HG03354 (cell line): ENCODE data around the gene LYVE1.

Source experiments
- ATAC-seq: cut with Tn5 transposase; IDR thresholded peaks from one replicate; pipeline ENCODE4 v1.9.1; 2021; ENCODE audit warnings: mild to moderate bottlenecking; ENCODE audit not compliant: unreplicated experiment, poor library complexity, severe bottlenecking

The LYVE1 gene, protein sequence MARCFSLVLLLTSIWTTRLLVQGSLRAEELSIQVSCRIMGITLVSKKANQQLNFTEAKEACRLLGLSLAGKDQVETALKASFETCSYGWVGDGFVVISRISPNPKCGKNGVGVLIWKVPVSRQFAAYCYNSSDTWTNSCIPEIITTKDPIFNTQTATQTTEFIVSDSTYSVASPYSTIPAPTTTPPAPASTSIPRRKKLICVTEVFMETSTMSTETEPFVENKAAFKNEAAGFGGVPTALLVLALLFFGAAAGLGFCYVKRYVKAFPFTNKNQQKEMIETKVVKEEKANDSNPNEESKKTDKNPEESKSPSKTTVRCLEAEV

DNA sequence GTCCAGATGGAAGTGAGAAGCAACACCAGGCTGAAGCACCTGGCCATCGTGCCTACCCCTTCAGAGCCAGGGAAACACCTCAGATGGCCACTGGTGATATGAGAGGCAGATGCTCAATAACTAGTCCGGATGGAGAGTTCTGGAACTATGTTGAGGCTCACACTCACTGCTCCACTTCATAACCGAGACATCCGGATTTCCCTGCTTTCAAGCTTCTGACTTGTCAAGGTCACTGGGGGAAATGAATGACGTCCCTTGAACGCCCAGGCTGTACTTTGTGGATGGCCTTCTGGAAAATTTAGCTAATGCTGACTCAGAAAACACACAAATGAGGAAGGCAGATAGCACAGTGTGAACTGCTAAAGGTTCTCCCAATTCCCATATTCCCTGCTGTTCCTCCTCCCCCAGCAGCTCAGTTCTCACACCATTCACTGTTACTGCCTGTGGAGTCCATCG, at the start of gene LYVE1:
Gene LYVE1, minus strand, starts transcription at position 180 of the 456 bp plus-strand sequence. Its CDS starts 133 bp downstream, at position 47.
- ATAC-seq, result no peak

DNA sequence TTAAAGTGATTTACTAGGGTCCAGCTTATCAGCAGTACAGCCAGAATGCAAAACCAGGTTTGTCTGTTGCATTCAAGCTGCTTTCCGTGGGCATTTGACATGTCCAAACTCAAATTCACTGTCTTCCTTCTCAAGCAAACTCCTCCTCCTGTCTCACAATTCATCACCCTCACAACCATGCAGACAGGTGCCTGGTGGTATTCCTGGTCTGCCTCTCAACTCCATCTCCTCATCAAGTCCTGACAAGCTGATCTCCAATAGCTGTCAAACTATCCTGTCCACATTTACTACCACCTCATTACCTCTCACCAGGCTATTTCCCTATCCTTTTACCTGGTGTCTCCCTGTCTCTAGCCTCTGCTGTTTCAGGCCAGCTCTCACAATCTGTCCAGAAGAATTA, 49.1 kb upstream of the LYVE1 start:
- no peak for ATAC-seq

DNA sequence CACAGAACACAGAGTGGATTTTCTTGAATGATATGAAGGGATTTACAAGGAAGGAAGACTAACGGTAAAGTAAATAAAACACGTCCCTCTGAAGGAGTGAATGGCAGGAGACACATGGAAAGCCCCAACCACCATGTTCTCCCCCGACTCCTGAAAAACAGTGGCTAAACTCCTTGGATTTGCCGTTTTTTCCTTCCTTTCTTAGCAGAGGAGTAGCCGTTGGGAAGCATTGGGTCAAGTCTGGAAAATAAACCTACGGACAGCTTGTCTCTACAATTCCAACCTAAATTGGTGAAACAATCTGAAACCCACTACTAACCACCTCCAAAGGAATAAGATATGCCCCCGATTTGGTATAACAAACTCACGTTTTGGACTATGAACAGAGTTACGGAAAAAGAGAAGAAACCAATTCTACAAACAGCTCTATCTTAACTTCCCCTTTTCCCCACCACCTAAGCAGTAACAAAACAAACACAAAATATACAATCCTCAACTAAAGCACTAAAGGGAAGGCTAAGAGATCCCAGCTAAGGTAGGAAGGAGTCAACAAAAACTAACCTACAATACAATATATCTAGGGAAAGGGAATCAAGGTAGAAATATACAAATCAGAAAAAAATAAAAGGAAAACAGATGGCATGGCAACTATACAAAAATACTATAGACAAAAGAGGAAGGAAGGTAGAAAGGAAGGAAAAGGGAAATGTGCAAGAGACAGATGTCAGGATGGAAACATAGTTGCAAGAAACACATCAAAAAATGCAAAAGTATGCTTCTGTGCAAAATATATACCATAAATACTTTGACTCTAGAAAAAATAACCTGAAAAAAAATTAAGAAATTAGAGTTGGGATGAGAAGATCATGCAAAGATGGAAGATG, 43.8 kb upstream of the LYVE1 start:
- ATAC-seq, result no peak

DNA sequence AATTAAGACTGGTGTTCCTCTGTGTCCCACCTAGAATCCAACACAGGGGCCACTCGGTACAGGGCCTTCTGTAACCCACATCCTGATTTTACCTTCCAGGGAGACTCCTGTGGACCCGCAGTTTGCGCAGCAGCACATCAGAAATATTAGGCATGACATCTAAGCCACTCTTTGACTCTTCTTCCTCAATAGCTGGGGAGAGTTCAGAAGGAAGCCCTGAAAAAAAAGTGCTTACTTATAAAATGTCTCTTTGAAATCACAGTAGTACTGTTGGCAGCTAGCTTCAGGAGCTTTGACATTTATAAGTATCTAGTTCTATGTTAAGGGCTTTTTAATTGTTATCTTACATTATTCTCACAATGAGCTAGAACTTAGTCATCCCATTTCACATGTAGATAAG, 41.2 kb upstream of the LYVE1 start:
- ATAC-seq, result no peak

DNA sequence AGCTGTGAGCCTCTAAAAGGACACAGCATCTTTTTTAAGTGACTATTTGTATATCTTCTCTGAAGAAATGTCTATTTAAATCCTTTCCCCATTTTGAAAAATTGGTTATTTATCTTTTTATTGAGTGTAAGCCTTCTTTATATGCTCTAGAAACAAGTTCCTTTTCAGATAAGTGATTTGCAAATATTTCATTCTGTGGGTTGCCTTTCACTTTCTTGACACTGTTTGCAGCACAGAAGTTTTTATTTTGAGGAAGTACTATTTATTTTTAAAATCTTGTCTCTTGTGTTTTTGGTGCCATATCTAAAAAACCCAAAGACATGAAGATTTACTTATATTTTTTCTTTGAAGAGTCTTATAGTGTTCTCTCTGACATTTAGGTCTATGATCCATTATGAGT, 40.1 kb upstream of the LYVE1 start:
- no peak for ATAC-seq

DNA sequence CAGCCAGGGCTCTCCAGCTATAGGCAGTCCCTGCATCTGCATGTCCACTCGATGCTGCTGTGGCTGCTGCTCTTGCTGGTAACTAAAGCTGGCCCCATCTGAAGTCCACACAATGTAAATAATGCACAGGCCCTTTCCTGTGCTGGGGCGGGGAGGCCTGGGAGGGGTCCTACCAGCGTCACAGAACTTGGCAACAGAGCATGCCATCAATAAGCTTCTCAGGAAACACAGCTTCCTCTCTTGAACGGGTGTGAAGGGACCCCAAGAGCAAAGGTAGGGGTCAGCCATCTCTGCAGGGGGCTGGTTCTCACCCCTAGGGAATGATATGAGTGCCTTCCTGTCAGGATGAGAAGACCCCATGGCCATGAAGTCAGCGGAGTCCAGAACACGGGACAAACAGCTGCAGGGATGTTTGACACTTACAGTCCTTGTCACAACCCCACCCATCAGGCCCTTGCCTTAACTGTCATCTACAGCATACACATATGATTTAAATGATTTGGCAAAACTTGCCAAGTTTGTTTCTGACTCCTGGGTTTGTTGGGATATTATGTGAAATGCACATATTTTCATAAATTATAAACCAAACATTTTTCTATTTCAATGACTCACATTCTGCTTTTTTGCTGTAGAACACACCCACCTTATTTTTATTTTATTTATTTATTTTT, 39.1 kb upstream of the LYVE1 start:
- no peak for ATAC-seq

DNA sequence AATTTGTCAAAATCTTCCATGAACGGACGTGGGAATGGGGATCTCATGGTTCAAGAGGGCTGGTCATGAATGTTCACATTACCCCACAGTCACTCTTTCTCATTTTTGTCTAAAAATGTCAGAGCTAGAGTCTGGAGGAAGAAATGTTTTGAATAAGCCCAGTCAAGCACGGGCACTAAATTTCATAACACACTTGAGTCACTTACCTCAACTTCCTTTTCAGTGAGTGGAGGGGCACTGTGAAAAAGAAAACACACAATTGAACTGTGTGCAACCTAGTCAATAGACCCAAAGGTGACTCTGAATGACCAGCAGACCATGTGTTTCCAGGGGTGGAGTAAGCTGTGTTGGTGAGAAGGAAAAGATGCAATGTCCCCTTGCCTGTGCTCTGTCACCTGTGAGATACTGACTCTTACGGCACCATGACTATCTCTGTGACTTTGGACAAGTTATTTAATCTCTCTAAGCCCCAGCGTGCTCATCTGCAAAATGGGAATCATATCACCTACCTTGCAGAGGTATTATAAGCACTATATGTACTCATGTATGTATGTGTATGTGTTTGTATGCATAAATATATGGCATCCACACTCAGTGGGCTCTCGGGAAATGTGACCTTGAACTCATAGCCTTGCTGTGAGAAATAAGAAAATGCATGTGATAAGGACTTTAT, 38.2 kb upstream of the LYVE1 start:
- no peak for ATAC-seq

DNA sequence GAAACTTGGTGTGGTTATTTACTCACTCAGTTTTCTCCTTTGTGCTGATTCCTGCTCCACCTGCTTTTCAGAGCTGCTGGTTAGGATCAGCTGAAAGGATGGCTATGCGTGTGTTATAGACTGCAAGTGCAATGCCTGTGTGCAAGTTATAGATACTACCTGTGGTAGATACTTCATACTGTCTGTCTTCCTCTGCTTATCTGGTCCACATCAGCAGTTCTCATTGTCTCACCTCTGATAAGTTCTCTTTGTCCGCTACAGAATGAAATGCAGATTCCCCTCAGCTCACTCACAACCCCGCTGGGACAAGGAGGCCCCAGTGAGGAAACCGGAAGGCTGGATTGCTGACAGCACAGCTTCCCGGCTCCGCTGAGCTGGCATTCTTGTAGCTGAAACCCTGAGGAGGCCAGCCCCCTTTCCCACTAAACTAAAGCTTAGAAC, 37.5 kb upstream of the LYVE1 start:
- ATAC-seq, result no peak

DNA sequence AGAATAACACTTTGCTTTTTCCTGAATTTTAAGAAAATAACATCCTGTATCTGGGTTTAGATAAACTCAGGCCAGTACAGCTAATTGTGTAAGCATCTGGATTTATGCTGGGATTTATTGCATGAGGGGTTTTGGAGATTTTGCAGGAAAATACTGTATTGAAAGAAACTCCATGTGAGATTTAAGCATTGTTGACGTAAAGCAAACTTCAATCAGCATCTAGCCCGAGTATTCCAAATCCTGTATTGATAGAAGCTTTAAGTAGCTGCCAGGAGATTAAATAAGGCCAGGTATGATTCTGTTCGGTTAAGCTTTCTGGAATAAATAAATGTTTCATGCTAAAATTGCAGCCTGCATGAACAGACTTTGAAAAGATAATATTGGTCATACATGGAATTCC, 36.3 kb upstream of the LYVE1 start:
- no peak for ATAC-seq

DNA sequence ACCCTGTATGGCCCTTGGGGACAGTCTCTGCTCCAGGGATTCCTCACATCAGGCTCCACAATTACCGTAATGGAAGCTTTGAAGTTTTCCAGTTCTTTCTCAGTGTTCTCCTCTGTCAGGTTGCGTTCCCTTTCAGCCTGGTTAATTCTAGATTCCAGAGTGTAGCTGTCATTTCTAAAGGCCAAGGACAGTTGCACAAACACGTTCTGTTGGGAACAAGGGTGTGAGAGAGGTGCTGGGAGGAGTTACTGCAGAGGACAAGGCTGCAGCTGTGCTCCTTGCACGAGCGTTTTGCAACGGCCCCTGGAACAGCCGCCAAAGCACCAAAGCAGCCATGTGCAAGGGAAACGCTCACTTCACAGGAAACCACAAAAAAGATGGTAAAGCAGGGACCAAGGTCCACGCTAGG, 35.9 kb upstream of the LYVE1 start:
- ATAC-seq, result no peak

DNA sequence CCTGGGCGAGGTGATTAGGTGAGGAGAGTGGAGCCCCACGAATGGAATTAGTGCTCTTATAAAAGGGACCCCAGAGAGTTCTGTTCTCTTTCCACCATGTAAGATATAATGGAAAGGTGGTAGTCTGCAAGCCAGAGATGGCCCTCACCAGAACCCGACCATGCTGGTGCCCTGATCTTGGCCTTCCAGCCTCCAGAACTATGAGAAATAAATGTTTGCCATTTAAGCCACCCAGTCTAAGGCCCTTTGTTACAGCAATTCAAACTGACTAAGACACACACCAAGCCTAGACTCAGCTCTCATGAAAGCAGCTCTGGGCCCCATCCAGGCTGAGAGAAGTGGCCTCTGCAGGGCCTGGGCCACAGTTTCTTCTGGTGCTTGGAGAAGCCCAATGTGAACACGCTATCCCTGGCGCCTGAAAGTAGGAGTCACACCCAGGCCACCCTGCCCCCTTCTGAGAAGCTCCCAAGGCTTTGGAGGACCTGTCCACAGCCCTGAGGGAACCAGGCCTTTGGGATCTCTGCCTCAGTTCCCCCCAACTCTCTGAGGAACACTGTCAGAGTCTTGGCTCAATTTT, 35.3 kb upstream of the LYVE1 start:
- no peak for ATAC-seq

DNA sequence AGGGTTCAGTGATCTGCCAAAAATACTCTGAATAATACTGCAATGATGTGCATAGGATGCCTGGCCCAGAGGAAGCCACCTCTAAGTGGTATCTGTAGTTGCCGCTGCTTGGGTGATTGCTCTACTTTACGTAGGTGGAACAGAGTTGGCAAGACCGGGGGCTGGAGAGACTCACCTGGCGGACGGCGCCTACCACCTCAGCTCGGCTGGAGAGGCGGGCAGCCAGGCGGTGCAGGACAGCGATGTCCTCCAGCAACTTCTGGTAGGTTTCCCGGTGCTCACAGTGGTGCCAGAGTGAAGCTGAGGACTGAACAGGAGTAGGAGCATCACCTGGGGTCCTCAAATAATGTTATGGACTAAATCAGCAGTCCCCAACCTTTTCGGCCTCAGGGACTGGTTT, 34.5 kb upstream of the LYVE1 start:
- no peak for ATAC-seq

DNA sequence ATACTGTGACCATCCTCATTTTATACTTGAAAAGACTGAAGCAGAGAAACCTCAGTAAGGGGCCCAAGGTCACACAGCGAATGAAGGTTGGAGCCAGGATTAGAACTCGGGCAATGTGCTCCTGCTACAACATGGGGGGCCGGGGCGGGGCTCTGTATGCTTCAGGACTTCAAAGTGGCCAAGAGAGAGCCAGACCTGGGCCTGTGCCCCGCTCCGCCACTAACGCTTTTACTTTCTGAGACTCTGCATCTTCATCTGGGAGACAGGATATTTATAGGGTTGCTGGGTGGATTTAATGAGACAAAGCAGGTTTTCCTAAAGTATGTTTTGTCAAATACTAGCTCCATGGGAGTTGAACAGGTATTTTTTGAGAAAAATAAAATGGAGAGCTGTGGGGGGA, 33.9 kb upstream of the LYVE1 start:
- no peak for ATAC-seq

DNA sequence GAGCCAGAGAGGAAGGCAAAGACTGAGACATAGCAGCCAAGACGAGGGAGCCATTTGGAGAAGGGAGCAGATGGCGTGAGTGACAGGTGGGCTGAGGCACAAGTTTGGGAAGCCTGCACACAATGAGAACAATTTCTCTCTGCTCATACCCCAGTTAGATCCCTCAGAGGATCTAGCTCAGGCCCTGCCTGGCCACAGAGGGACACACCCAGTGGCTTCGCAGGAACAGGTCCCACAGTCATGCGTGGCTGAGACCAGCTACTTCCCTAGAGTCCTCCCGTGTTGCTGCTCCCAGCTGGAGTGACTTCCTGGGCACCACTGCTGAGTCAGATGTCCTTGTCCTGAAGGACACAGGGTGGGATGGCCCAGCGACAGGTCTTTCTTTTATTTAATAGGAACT, 33.4 kb upstream of the LYVE1 start:
- ATAC-seq, result no peak

DNA sequence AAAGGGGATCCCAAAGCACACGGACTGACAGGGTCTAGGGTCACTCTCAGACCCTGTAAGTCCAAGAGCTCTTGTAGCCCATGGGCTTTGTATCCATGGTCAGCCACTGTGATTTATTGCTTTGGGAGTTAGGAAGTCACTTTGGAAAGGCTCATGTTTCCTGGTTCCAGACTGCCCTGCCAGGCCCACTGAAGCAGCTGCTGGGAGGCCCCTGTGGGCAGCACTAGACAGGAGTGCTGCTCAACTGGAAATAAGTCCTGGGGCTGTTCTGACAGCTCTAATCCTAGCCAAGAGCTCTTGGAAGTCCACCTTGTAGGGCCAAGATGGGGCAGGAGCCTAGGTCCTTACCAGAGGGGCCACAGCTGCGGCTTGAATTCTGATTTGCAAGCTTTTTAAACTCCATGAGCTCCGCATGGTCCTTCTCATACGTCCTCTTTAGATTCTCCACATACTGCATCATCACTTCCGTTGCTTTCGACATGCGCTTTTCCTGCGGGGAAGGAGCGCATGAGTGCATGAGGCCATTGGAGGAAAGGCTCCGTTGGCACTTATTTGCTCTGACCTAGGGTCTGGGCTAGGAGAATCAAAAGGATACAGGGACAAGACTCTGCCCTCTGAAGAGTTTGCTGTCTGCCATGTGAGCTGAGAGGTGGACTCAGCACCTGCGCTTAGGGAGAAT, 32.2 kb upstream of the LYVE1 start:
- no peak for ATAC-seq

DNA sequence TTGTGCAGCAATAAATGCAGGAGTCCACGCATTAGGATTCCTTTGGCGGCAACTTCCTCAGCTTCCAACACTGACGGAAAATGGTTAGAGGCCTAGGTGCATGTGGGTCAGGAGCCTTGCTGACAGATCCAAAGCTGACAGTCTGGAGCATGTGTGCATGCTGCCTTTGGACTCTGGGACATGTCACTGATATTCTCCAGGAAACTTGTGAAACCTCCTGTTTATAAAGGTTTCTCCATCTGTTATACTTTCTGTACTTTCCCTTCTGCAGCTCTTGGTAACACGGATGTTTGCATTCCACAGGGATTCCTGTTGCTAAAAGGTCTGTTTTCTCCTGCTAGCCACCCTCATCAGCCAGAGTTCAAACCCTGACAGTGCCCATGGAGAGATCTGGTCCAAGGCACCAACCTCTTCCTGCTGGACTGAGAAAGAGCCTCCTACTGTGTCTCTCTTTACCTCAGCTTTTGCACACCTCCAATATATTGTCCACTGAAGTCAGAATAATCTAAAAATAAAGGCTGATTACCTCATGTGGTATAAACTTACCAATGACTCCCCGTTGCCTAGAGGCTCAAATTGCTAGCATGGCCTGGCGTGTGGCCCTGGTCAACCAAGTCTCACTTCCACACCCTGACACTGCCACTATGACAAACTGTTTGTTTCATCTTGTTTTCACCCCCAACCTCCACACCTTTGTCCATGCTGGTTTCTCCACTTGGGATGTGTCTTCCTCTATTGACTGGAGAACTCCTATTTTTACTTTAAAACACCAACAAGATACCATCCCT, 31.1 kb upstream of the LYVE1 start:
- ATAC-seq, result no peak

DNA sequence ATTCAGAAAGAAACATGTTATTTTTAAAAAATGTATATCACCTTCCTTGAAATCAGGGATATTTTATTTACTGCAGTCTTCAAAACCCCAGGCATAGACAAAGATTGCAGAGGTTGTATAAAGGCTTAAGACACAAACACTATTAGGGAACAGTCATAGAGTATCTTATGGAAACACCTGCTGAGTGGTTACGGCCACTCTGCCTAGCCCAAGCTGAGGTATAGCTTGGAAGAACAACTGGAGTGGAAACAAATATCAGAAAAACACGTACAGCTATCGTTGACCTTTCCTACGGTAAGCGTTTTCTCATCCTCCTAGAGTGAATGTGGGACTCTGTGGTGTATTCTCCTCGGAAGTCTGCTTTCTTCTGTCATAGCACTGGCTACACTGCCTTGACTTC, 30.4 kb upstream of the LYVE1 start:
- ATAC-seq, result no peak

DNA sequence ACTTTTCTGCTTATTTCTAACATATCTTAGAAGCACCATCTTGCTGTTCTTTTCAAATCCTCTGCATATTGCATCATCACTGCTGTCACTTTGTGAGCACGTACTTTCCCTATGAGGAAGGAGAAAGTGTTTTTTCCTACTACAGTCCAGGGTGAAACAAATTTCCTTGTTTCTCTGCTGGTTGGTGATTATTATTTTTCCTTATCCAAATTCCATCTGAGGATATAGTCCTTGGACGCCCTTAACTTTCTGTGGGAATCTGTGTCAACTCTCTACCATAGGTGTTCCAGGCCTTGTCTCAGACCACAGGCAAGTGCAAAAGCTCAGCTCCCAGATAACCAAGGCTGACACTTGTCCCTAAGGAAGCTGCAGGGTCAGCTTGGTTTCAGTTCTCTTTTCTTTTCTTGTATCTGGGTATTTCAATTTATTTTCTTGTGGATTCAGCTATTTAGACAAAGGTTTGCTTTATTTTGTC, 29.4 kb upstream of the LYVE1 start:
- ATAC-seq, result no peak
